GM19324 (cell line): ENCODE measurements around the gene ETFRF1.

ENCODE experiments used
- ATAC-seq: cut with Tn5 transposase; IDR thresholded peaks from one replicate; pipeline ENCODE4 v1.9.1; 2021; ENCODE audit warnings: mild to moderate bottlenecking, moderate library complexity; ENCODE audit not compliant: unreplicated experiment, low FRiP score

ETFRF1 gene

GRCh38 chr12:25208554-25208953 is 13.5 kb downstream of the ETFRF1 start:
- no peak for ATAC-seq

- no peak for ATAC-seq
These were observed 18.3 kb downstream of the ETFRF1 start for GRCh38 chr12:25213338-25213737.

- ATAC-seq: no peak
These were observed 41.2 kb downstream of the ETFRF1 start for GRCh38 chr12:25236190-25236589.

GRCh38 chr12:25236626-25237025 is 41.6 kb downstream of the ETFRF1 start:
- no peak for ATAC-seq

- no peak for ATAC-seq
These were observed 46.4 kb downstream of the ETFRF1 start for GRCh38 chr12:25241167-25242020.

GRCh38 chr12:25242981-25243679 is 48.1 kb downstream of the ETFRF1 start:
- ATAC-seq: no peak

- ATAC-seq: no peak
These were observed 48.6 kb downstream of the ETFRF1 start for GRCh38 chr12:25243680-25243990.

GRCh38 chr12:25245491-25245890 is 50.5 kb downstream of the ETFRF1 start:
- ATAC-seq: no peak

- no peak for ATAC-seq
These were observed 53.1 kb downstream of the ETFRF1 start for GRCh38 chr12:25248137-25248536.

GRCh38 chr12:25248732-25249131 is 53.7 kb downstream of the ETFRF1 start:
- ATAC-seq: no peak

GRCh38 chr12:25249931-25250738 is 55.1 kb downstream of the ETFRF1 start:
- ATAC-seq: peak; percentile 23

GRCh38 chr12:25250744-25251730 is 56.0 kb downstream of the ETFRF1 start, which contains the start of gene KRAS:
KRAS (minus strand) TSS chr12:25250929.
- ATAC-seq: peak; percentile 93

- ATAC-seq: no peak
These were observed 56.7 kb downstream of the ETFRF1 start for GRCh38 chr12:25251769-25252168.

GRCh38 chr12:25252946-25253345 is 57.9 kb downstream of the ETFRF1 start:
- no peak for ATAC-seq

- ATAC-seq: no peak
These were observed 58.5 kb downstream of the ETFRF1 start for GRCh38 chr12:25253371-25254068.

GRCh38 chr12:25254271-25254880 is 59.3 kb downstream of the ETFRF1 start:
- ATAC-seq: no peak
